HEK293T (cell line): ENCODE data around the gene TLE7.

Experiments used
- ARNT ChIP-seq: fragments of 450-650 bp; IDR thresholded peaks from 2 replicates; pipeline ENCODE4 v1.6.1; 2017; ENCODE audit warnings: mild to moderate bottlenecking
- BHLHE40 ChIP-seq: fragments of 450-650 bp; IDR thresholded peaks from 2 replicates; pipeline ENCODE4 v1.6.1; 2016; ENCODE audit warnings: mild to moderate bottlenecking, moderate library complexity, borderline replicate concordance
- FOXK2 ChIP-seq: fragments of 450-650 bp; IDR thresholded peaks from 2 replicates; pipeline ENCODE4 v1.6.1; 2016; ENCODE audit warnings: mild to moderate bottlenecking
- FOXM1 ChIP-seq: fragments of 450-650 bp; IDR thresholded peaks from 2 replicates; pipeline ENCODE4 v1.6.1; 2017; ENCODE audit warnings: mild to moderate bottlenecking, borderline replicate concordance
- HDGF ChIP-seq: fragments of 450-650 bp; IDR thresholded peaks from 2 replicates; pipeline ENCODE4 v1.6.1; 2017; ENCODE audit warnings: antibody characterized with exemption, borderline replicate concordance
- L3MBTL2 ChIP-seq: fragments of 450-650 bp; conservative IDR thresholded peaks from 2 replicates; pipeline ENCODE4 v1.6.1; 2016; ENCODE audit warnings: mild to moderate bottlenecking
- PKNOX1 ChIP-seq: fragments of 450-650 bp; IDR thresholded peaks from 2 replicates; pipeline ENCODE4 v1.6.1; 2016
- TARDBP ChIP-seq: fragments of 450-650 bp; IDR thresholded peaks from 2 replicates; pipeline ENCODE4 v1.6.1; 2016
- ZNF384 ChIP-seq: fragments of 450-650 bp; IDR thresholded peaks from 2 replicates; pipeline ENCODE4 v1.6.1; 2016

- no peak for TF ChIP-seq ZNF384
- no peak for TF ChIP-seq HDGF
- TF ChIP-seq BHLHE40 = no peak
- TF ChIP-seq FOXK2 = no peak
- TF ChIP-seq TARDBP = no peak
- TF ChIP-seq ARNT = no peak
- no peak for TF ChIP-seq FOXM1
- TF ChIP-seq PKNOX1 = no peak
- TF ChIP-seq L3MBTL2 = no peak
These were observed 57.7 kb downstream of the TLE7 start for GRCh38 chr16:71384073-71384724.
